PC-9 (cell line): ENCODE results near the gene DOCK1.

ENCODE experiments used
- EZH2 ChIP-seq: fragments of 200-600 bp; sonication (generic); IDR thresholded peaks from 2 replicates; pipeline ENCODE4 v1.8.0; 2017; ENCODE audit warnings: antibody characterized with exemption, low read depth
- TF ChIP-seq, protein P1 (sequence below): fragments of 200-600 bp; sonication (generic); conservative IDR thresholded peaks from 2 replicates; pipeline ENCODE4 v1.6.1; 2017; ENCODE audit warnings: mixed run types, antibody characterized with exemption, mild to moderate bottlenecking, moderate library complexity

DNA sequence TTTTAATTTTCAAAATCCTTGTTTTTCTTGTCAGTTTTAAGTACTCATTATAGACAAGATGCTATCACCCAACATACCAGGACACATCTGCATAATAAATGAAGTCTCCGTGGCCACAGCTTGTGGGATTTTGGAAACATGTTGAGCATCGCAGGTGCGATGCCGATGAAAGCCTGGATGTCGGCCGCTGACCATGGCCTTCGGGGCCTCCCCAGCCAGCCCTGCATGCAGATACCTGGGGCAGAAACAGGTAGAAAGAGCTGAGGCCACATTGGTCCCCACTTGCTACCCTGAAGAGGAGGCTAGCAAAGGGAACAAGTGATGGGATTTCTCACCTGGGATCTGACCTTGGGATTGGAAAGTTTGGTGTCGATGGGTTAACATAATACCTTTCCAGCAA is 123.8 kb downstream of the DOCK1 start:
- TF ChIP-seq, protein P1, sequence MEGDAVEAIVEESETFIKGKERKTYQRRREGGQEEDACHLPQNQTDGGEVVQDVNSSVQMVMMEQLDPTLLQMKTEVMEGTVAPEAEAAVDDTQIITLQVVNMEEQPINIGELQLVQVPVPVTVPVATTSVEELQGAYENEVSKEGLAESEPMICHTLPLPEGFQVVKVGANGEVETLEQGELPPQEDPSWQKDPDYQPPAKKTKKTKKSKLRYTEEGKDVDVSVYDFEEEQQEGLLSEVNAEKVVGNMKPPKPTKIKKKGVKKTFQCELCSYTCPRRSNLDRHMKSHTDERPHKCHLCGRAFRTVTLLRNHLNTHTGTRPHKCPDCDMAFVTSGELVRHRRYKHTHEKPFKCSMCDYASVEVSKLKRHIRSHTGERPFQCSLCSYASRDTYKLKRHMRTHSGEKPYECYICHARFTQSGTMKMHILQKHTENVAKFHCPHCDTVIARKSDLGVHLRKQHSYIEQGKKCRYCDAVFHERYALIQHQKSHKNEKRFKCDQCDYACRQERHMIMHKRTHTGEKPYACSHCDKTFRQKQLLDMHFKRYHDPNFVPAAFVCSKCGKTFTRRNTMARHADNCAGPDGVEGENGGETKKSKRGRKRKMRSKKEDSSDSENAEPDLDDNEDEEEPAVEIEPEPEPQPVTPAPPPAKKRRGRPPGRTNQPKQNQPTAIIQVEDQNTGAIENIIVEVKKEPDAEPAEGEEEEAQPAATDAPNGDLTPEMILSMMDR, result no peak
- TF ChIP-seq EZH2, result no peak
